Measurements from ENCODE around the gene ANK3.

The ANK3 gene

DNA sequence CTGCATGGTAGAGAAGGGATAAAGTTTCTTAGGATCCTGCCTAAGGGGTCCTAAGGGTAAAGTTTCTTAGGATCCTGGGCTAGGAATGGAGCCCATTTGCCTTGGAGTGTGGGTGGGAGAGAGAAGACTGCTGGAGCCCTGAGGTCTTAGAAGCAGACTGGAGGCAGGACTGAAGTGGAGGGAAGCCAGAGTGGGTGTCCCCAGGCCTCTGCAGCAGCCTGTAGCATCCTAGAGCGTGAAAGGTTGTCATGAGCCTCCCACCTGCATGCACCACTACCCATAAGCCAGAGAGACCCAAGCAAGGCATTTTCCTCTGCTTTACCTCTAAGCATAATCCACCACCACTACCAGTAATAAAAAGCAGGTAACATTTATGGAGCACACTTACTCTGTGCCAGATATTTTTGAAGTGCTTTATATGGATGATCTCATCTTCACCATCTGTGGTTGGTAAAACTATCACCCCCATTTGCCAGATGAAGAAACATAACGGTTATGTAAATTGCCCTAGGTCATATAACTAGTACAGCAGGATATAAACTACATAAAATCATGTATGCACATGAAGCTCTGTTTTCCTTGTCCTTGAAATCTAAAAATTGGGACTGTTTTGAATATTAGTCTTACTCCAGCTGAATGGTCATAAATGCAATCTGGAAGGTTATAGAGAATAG is 379.8 kb downstream of the ANK3 start:
- DNase-seq (ENCODE audit: insufficient read length, low spot score) = no peak
- no peak for FAIRE-seq

DNA sequence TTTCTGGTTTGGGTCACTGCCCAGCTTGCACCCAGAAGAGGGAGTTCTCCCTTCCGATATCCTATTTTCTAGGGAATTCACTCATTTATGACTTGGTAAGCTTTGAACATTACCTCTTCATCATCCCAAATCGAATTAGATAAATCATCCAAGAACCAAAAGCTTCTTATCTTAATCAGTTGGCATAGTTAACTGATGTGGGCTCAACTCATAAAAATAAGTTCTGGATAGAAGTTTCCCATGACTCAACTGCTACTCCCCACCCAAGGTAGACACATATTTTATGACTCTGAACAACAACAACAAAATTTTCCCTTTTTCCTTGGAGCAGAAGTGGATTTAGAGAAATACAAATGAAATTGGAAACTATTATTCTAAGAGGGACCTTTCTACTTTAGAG is 380.4 kb downstream of the ANK3 start:
- FAIRE-seq (no peak), DNase-seq (ENCODE audit: insufficient read length, low spot score) (no peak)

- DNase-seq (ENCODE audit: insufficient read length, low spot score) (no peak), FAIRE-seq (no peak)
Observed at GRCh38 chr10:60008816-60009215, 380.9 kb downstream of the ANK3 start.

DNA sequence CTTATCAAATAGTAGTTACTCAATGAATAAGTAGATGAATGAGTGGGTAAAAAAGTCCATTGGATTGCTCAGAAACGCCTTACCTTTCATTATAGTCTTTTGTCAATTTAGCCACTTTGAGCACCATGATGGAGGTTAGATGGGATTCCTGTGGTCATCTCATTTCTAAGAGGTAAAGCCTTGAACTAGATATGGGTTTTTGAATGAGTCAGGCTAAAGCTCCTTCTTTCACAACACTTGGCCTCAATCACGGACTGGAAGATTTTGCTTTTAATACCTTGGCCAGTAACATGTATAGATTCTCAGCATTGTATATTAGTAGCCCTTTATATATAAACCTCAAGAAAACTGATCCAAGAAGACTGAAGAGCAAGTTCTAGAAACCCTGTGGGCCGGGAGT is 383.6 kb downstream of the ANK3 start:
- DNase-seq (ENCODE audit: insufficient read length, low spot score) = no peak
- FAIRE-seq = no peak

DNA sequence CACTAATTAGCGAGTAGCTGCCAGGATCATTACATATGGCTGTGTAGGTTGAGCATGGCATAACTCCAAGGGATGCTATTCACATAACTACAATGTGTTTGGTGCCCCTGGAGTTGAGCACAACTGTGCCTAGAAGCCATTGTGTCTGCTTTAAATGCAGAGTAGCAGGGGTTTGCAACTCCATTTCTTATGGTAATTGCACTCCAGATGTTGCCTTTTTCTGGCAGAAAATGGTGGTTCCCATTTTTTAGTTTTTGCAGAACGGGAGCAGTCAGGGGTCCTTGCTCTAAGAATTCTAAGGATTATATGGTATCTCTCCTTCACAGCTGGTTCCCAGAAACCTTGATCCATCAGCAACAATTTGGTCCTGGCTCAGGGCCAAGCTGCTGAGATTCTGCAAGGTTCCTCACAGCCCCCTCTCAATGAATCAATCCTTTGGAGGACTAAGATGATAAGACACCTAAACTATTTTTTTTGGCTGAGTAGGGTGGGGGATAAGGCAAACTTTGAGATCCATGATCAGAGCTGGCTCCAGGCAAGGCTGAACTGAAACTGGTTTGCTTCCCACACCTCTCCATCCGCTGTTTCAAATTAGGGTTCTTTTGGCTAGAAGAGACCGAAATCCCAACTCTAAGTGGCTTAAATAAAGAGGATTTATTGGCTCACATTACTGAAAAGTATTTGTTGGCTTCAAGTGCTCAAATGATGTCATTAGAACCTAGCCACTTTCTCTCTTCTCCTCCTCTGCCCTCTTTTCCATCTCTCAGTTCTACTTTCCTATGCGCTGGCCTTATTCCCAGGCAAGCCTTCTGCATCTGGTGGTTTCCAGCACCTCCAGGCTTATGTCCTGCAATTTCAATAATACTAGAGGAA is 385.8 kb downstream of the ANK3 start:
- FAIRE-seq = no peak
- no peak for DNase-seq (ENCODE audit: insufficient read length, low spot score)

GRCh38 chr10:60000747-60001146 is 388.9 kb downstream of the ANK3 start:
- FAIRE-seq (no peak), DNase-seq (ENCODE audit: insufficient read length, low spot score) (no peak)

- no peak for DNase-seq (ENCODE audit: insufficient read length, low spot score)
- no peak for FAIRE-seq
Observed at GRCh38 chr10:59997827-59998525, 391.7 kb downstream of the ANK3 start.

DNA sequence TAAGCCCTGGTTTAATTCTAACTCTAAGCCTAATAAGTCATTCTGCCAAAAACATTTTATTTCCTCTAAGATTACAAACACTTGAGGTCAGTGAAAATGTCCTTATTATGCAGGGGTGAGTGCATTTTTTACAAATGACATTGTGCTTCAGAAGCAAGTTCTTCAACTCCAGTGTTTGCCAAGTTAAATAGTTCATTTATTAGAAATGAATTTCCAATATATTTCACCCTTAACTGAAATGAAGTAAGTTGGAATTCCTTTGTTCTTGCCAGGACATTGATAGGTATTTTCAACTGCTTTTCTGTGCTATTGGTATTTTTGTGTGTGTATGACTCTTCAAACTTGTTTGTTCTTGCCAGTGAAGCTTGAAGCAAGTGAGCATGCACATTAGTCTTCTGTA is 393.8 kb downstream of the ANK3 start:
- no peak for FAIRE-seq
- no peak for DNase-seq (ENCODE audit: insufficient read length, low spot score)

- FAIRE-seq (no peak), DNase-seq (ENCODE audit: insufficient read length, low spot score) (no peak)
Observed at GRCh38 chr10:59993931-59994330, 395.7 kb downstream of the ANK3 start.

- FAIRE-seq (no peak), DNase-seq (ENCODE audit: insufficient read length, low spot score) (no peak)
Observed at GRCh38 chr10:59991661-59992060, 398.0 kb downstream of the ANK3 start.

- DNase-seq (ENCODE audit: insufficient read length, low spot score) (no peak), FAIRE-seq (no peak)
Observed at GRCh38 chr10:59991117-59991516, 398.6 kb downstream of the ANK3 start.

GRCh38 chr10:59985639-59986038 is 404.0 kb downstream of the ANK3 start:
- DNase-seq (ENCODE audit: insufficient read length, low spot score) (no peak), FAIRE-seq (no peak)

DNA sequence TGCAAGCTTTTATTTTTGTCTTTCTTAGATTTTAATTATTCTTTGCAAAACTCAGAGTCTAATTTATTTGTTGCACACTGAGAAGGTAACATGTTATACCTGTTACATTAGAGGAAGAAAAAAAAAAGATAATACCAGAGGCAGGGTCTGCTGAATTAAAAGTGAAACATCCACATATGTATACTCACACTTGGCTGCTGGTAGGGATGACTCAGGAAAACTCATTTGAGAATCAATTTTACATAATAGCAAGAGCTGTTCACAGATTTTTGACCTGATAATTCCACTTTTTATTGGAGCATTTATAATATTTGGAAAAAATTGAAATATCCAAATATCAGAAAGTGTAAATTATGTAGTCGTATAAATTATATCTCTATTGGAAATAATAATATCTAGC is 405.3 kb downstream of the ANK3 start:
- FAIRE-seq (no peak), DNase-seq (ENCODE audit: insufficient read length, low spot score) (no peak)

GRCh38 chr10:59980356-59980755 is 409.3 kb downstream of the ANK3 start:
- FAIRE-seq (no peak), DNase-seq (ENCODE audit: insufficient read length, low spot score) (no peak)

- no peak for DNase-seq (ENCODE audit: insufficient read length, low spot score)
- no peak for FAIRE-seq
Observed at GRCh38 chr10:59977486-59977885, 412.2 kb downstream of the ANK3 start.

DNA sequence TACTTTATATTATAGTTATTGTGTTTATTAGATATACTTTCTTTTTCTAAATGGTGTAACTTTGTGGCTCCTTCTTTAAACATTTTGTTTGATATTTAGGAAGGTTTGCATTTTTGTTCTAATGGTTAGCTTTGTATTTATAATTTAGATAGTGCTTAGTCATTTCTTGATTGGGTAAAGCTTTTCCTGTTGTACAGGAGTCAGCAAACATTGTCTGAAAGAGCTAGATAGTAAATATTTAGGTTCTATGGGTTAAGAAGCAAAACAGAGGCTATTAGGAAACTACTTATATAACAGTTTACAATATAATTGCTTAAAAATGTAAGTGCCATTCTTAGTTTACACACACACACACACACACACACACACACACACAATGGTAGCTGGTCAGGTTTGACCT is 412.8 kb downstream of the ANK3 start:
- no peak for DNase-seq (ENCODE audit: insufficient read length, low spot score)
- no peak for FAIRE-seq
